Large intestine (tissue), 3 donors: ENCODE data around the gene LRP1. TPM values are rescaled to one million over a fixed set of nuclear protein-coding genes. Genes with fewer than 3 reads are reported as not detected.
"Not testable (repeated sequence)": the region's sequence is repeated elsewhere in the genome, so short reads cannot be mapped to it uniquely, and the experiment has no call there.

Source experiments
- DNase-seq, 2 donors: peaks; one replicate each; pipeline versions ENCODE4 v3.0.0 to v3.0.0-alpha.2; 2013
- H3K27ac ChIP-seq: one replicate; pipeline ENCODE4 v1.5.1; 2013; ENCODE audit warnings: low read length
- H3K27me3 ChIP-seq: 2 replicates; pipeline ENCODE4 v1.6.1; 2013; ENCODE audit warnings: low read length; ENCODE audit not compliant: control insufficient read depth, insufficient read depth
- H3K36me3 ChIP-seq: 2 replicates; pipeline ENCODE4 v1.6.1; 2013; ENCODE audit warnings: low read length; ENCODE audit not compliant: control insufficient read depth, insufficient read depth
- H3K4me1 ChIP-seq: one replicate; pipeline ENCODE4 v1.6.1; 2013; ENCODE audit warnings: low read length; ENCODE audit not compliant: control insufficient read depth, insufficient read depth
- H3K4me3 ChIP-seq: one replicate; pipeline ENCODE4 v1.5.1; 2013; ENCODE audit warnings: low read length
- H3K9me3 ChIP-seq: one replicate; pipeline ENCODE4 v1.6.1; 2013; ENCODE audit warnings: mild to moderate bottlenecking, low read depth, low read length, moderate library complexity; ENCODE audit not compliant: control insufficient read depth
- WGBS: methylation state at CpG from one replicate; pipeline ENCODE4 v1.1.5; 2013; ENCODE audit warnings: low lambda C conversion rate; ENCODE audit not compliant: insufficient coverage; 5-methylcytosine and 5-hydroxymethylcytosine counted together
- polyA plus RNA-seq: library from polyadenylated mRNA; unstranded; fragments of 120-200 nt; gene quantifications from one replicate; pipeline ENCODE4 v1.2.1, GENCODE V29; 2013

Gene LRP1
- polyA plus RNA-seq, 1 donor: 100 TPM

DNA sequence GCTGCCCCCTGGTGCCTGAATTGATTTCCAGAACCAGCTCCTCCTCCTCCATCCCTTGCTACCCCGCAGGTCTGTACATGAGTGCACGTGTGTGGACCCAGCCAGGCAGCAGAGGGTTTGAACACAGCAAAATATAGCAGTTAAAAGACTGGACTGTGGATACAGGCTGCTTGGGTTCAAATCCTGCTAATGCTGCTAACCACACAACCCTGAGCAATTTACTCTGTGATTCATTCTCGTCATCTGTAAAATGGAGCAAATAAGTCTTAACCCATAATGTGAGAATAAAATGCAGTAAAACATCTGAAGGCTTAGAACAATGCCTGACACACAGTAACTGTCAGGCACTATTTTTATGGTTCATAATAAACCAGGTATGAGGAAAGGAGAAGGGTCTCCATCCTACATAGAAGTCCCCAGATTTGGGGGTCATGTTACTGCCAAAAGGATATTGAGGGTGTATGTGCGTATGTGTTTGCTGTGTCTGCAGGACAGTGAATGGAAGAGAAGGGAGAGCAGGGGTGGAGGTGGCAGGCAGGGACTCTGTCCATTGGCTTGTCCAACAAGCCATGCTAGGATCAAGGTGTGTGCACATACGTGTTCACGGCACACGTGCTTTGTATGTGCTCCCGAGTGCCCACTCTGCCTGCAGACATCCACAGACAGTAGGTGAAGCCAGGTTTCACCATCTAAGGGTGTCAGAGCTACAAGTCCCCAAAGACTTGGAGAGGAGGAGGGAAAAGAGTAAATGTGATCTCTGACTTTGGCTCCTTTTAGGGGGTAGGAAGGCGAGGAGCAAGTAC, 15.6 kb upstream of the LRP1 start:
- Histone ChIP-seq H3K27me3 (no peaks in the 10 kb centered on the region), H3K4me1 (peaks cover 27% of the 10 kb centered on the region), H3K4me3 (peak overlapping the region; percentile 86), H3K36me3 (peaks cover 7% of the 10 kb centered on the region), H3K9me3 (no peaks in the 10 kb centered on the region), H3K27ac (peak overlapping the region; percentile 95)
- DNase-seq: no peak
- no CpG with 5 or more reads among the region's 9 CpGs for WGBS

DNA sequence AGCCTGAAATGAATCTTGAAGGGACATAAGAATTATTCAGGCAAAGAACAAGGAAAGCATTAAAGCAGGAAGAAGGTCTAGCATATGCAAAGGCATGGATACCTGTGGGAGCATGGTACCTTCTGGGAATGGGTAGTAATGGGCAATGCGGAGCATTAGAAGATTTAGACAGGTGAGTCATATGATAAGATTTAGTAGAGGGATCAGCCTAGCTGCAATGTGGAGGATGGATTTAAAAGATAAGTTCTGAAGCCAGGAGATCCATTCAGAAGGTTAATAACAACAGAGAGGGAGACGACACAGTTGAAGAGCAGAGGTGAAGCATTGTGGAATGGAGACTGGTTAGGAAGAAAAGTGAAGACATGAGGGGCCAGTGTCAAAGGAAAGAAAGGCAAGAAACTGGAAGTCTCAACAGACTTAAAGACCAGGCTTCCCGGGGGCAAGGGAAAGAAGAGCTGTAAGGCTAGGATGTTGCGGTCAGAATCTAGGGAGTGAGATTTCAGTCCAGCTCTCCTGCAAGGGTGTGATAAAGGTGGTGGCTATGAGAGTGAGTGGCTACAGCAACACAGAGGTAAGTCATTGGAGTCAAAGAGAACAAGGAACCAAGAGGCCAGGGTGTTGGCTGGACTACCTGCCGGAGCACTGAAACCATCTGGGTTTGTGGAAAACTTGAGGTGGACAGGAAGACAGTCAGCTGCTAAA, 11.6 kb upstream of the LRP1 start:
- peaks cover 14% of the 10 kb centered on the region for H3K4me1 ChIP-seq
- DNase-seq: no peak
- no peaks in the 10 kb centered on the region for H3K36me3 ChIP-seq
- H3K9me3 ChIP-seq: no peaks in the 10 kb centered on the region
- H3K27me3 ChIP-seq: no peaks in the 10 kb centered on the region
- no peak overlapping the region for H3K27ac ChIP-seq
- 57% methylated on average over 1 of the region's 5 CpGs for WGBS
- H3K4me3 ChIP-seq: no peak overlapping the region

DNA sequence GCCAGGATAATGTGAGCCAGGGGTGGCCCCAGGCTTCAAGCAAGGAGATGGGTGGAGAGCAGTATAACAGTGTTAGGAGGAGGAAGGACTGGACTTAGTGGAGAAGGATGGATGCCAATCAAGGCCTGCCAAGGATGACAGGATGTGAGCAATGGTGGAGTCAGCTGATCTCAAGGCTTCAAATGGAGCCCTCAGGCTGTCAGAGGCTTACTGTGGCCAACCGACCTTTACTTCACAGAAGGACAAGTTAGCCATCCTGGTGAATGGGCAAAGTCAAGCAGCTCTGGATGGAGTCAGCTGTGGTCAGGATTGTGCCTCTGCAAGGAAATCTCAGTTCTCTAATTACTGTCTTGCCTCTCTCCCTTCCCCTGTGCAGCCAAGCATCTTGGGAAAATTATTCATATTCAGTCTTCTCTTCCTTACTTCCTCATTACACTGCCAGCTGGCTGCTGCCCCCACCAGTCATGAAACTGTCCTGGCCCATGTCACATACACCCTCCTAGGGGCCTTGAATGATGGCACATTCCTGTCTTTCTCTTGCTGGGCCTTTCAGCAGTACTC, 9.5 kb upstream of the LRP1 start:
- no CpG with 5 or more reads among the region's 1 CpG for WGBS
- H3K27me3 ChIP-seq: no peaks in the 10 kb centered on the region
- no peaks in the 10 kb centered on the region for H3K4me1 ChIP-seq
- DNase-seq: no peak
- H3K4me3 ChIP-seq: no peak overlapping the region
- H3K27ac ChIP-seq: no peak overlapping the region
- no peaks in the 10 kb centered on the region for H3K36me3 ChIP-seq
- no peaks in the 10 kb centered on the region for H3K9me3 ChIP-seq

DNA sequence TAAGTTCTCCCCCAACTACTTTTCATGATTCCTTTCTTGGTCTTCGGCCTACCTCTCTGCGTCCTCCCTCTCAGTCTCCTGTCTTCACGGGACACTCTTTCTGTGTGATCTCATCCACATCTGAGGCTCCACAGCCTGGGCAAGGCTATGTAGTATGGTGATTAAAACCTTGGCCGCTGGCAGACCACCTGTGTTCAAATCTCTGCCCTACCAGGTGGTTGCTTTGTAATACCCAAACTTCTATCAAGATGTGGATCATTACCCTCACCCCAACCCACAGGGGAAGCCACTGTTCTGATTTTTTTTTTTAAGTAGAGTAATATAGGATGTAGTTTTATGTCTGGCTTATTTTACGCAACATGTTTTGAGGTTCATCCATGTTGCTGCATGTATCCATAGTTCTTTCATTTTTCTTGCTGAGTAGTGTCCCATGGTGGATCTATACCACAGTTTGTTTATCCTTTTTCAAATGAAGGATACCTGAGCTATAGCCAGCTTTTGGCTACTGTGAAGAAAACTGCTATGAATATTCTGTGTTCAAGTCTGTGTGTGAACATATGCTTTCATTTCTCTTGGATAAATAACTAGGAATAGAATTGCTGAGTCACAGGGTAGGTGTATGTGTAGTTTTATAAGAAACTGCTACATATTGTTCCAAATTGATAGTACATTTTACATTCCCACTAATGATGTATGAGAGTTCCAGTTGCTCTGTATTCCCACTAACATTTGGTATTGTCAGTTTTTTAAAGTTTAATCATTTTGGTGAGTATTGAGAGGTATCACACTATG, 8.8 kb upstream of the LRP1 start:
- Histone ChIP-seq H3K27ac (no peak overlapping the region), H3K9me3 (no peaks in the 10 kb centered on the region), H3K4me1 (no peaks in the 10 kb centered on the region), H3K36me3 (no peaks in the 10 kb centered on the region), H3K4me3 (no peak overlapping the region), H3K27me3 (no peaks in the 10 kb centered on the region)
- 87% methylated on average over 3 of the region's 5 CpGs for WGBS
- DNase-seq: no peak

DNA sequence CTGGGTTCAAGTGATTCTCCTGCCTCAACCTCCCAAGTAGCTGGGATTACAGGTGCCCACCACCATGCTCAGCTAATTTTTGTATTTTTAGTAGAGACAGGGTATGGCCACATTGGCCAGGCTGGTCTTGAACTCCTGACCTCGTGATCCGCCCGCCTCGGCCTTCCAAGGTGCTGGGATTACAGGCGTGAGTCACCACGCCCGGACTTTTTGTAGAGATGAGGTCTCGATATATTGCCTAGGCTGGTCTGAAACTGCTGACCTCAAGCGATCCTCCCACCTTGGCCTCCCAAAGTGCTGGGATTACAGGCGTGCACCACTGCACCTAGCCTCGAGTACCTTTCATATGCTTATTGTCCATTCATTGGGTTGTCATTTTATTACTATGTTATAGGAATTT, 7.6 kb upstream of the LRP1 start:
- not testable (repeated sequence) for H3K9me3 ChIP-seq, H3K27ac ChIP-seq, DNase-seq, H3K4me1 ChIP-seq, H3K27me3 ChIP-seq, H3K36me3 ChIP-seq, H3K4me3 ChIP-seq
- WGBS: no CpG with 5 or more reads among the region's 11 CpGs

DNA sequence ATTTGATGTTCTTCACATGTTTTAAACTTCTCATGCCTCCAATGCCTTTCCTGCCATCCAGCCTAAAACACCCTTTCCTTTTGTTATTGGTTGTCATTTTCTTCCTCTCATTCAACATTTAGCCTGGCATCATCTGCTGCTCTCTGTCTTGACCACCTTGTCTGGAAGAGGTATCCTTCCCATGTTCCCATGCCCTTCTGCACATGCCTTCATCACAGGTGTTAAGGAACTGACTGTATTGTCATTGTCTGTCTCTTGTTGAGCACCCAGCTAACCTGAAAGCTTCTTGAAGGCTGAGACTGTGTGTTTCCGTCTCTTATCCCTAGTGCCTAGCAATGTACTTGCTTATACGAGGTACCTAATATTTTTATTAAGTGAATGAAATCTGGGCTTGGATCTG, 4.5 kb upstream of the LRP1 start:
- no peak overlapping the region for H3K27ac ChIP-seq
- H3K4me1 ChIP-seq: peaks cover 13% of the 10 kb centered on the region
- H3K36me3 ChIP-seq: no peaks in the 10 kb centered on the region
- no peak overlapping the region for H3K4me3 ChIP-seq
- H3K9me3 ChIP-seq: no peaks in the 10 kb centered on the region
- DNase-seq: no peak
- 69% methylated on average over 2 of the region's 2 CpGs for WGBS
- no peaks in the 10 kb centered on the region for H3K27me3 ChIP-seq

DNA sequence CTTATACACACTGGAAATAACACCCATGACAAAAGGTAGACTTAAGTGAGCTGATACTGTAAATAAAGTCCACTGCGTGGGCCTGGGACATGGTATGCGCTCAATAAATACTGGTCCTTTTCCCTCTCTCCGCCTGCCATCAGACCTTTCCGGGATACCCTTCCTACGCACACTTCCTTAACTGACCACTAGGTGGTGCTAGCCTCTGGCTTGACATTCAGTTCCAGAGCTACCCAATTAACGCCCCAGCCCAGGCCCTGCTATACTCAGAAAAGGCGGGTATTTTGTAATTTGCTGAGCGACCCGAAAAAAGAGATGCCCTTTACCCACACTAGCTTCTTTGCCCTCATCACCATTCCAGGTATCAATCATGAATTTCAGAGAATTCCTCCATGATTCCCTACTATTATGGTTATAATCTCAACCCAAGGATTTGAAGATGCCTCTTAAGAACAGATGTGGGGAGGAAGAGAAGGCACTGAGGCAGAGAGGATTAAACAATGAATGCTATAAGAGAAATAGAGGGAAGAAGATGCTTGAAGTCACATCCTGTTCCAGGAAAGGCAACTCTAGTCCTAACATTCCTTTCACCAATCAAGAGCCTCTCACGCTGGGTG, 3.9 kb upstream of the LRP1 start:
- H3K27ac ChIP-seq: no peak overlapping the region
- no CpG with 5 or more reads among the region's 10 CpGs for WGBS
- peak; percentile 54 to 63 for DNase-seq

DNA sequence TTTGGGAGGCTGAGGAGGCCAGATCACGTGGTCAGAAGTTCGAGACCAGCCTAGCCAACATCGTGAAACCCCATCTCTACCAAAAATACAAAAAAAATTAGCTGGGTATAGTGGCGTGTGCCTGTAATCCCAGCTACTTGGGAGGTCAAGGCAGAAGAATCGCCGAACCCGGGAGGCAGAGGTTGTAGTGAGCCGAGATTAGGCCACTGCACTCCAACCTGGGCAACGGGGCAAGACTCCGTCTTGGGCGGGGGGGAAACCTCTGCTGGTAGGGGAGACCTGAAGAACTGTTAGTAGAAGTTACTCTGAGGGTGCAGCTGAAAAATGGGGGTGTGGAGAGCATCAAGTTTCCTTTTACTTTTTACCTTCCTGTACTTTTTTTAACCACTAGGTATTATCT, 2.2 kb upstream of the LRP1 start:
- peaks cover 29% of the 10 kb centered on the region for H3K4me1 ChIP-seq
- no peaks in the 10 kb centered on the region for H3K27me3 ChIP-seq
- H3K4me3 ChIP-seq: no peak overlapping the region
- no peaks in the 10 kb centered on the region for H3K9me3 ChIP-seq
- no peaks in the 10 kb centered on the region for H3K36me3 ChIP-seq
- no CpG with 5 or more reads among the region's 11 CpGs for WGBS
- H3K27ac ChIP-seq: no peak overlapping the region
- DNase-seq: no peak

More for the DNA sequence above, 3.9 kb upstream of the LRP1 start:
- H3K4me3 ChIP-seq: no peak overlapping the region
- no peaks in the 10 kb centered on the region for H3K27me3 ChIP-seq
- peaks cover 13% of the 10 kb centered on the region for H3K4me1 ChIP-seq
- no peaks in the 10 kb centered on the region for H3K9me3 ChIP-seq
- no peaks in the 10 kb centered on the region for H3K36me3 ChIP-seq

DNA sequence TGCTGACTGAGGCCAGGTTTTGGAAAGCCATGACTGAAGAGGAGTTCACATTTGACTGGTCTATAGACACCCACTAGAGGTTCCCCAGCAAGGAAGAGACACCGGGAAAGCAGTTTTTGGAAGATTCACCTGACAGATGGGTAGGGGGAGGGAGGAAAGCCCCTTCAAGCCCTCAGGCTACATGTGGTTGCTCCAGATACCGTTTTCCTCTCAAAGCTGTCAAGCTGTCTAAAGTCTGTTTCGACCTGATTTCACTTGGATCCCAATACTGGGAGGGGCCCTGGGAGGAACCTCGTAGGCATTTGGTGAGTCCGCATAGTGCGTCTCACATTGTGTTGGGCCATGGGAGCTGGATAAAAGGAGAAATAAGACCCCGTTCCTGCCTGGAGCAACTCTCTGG, 1.7 kb upstream of the LRP1 start:
- Histone ChIP-seq H3K27me3 (no peaks in the 10 kb centered on the region), H3K4me3 (peak overlapping the region; percentile 91), H3K27ac (peak overlapping the region; percentile 99), H3K36me3 (no peaks in the 10 kb centered on the region), H3K9me3 (no peaks in the 10 kb centered on the region), H3K4me1 (peaks cover 34% of the 10 kb centered on the region)
- no peak for DNase-seq
- no CpG with 5 or more reads among the region's 7 CpGs for WGBS
